Measurements from ENCODE around the gene EPHB2.

The EPHB2 gene

DNA sequence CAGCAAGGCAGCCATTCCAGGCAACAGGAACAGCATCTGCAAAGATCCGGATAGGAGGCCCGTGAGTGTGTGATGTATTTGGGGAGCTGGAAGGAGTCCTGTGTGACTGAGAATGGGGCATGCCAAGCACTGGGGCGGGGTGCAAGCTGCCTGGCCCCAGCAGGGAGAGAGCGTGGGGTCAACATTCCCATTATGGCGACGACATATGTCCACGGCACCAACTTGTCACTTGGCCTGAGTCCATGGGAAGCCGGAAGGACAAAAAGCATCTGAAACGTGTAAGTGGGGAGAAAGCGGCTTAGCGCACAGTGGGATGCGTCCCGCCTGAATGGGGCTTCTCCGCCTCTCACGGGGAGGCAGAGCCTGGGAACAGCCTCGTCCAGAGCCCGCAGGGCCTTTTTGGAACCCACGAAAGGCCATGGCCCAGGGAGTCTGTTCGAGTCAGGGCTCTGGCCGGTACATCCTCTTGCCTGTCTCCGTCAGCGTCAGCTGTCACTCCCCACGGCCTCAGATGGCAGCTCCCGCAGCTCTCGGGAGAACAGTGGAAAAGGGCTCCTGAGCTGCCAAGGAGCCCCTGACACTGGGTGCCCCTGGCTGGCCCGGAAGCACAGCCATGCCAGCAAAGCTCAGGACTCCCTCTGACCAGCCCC lies 12.4 kb downstream of the EPHB2 start:
- no peak for DNase-seq (ENCODE audit: low spot score)

GRCh38 chr1:22727873-22728272 lies 17.2 kb downstream of the EPHB2 start:
- DNase-seq (ENCODE audit: low spot score), result no peak

- no peak for DNase-seq (ENCODE audit: low spot score)
Measured at GRCh38 chr1:22728751-22729399, 18.2 kb downstream of the EPHB2 start.

GRCh38 chr1:22729400-22729773 lies 18.7 kb downstream of the EPHB2 start:
- DNase-seq (ENCODE audit: low spot score), result no peak

- no peak for DNase-seq (ENCODE audit: low spot score)
Measured at GRCh38 chr1:22729912-22730311, 19.3 kb downstream of the EPHB2 start.

- no peak for DNase-seq (ENCODE audit: low spot score)
Measured at GRCh38 chr1:22731924-22732720, 21.5 kb downstream of the EPHB2 start.

DNA sequence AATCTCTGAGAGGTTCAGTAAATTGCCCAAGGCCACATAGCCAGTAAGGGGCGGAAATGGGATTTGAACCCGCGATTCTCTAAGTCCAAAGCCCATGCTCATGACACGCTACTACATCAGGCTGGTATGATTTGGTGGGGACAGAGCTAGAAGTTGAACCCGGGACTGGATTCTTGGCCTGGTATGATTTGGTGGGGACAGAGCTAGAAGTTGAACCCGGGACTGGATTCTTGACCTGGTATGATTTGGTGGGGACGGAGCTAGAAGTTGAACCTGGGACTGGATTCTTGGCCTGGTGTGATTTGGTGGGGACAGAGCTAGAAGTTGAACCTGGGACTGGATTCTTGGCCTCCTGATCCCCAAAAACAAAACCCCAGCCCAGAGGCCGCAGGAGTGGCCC lies 23.0 kb downstream of the EPHB2 start:
- no peak for DNase-seq (ENCODE audit: low spot score)

DNA sequence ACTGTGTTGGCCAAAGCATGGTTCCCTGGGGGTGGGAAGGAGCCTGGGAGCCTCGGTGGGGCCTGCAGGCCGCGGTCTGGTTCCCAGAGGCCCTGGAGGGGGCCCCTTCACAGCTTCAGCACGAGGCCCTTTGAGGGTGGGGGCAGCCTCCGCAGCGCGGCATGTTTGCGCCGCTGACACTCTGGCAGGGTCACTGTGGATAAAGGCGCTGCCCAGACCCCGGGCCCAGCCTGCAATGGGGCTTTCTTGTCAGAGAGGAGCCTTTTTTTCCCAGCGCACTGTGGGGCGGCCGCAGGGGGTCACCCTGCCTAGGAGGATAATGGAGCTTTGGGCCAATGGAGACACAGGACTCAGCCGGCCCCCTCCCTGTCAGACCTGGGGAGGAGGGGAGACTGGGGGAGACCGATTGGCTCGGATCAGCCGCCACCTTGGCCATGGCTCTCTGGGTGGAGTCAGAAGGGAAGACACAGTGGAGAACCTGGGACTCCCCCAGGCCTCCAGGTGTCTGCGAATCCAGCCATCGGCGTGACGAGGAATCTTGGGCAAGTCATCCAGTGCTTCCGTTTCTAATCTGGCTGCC lies 26.0 kb downstream of the EPHB2 start:
- no peak for DNase-seq (ENCODE audit: low spot score)

DNA sequence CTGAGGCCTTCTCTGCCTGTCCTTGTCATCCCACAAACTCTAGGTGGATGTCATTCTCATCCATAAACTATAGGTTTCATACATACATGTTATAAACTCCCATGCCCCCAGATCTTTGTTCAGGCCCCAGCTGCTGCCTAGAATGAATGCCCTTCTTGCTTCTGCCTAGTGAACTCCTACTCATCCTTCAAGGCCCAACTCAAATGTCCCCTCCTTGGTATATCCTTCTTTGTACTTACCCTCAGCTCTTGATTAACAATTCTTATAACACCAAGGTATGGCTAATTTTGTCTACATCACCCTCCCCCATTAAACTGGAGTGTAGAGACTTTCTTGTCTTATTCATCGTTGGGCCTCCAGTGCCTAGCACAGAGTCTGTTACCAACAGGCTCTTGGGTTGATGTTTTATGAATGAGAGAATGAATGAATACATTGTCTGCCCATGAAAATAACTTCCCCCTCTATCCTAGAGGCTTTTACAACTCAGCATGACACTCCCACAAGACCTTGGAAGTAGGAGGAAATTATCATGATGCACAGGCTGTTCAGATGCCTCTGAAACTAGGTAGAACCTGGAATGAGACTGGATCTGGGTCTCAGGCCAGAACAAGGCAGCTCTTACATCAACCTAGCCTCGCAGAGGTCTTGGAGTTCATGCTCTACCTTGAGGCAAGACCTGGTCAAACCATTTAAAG lies 26.9 kb downstream of the EPHB2 start:
- no peak for DNase-seq (ENCODE audit: low spot score)

DNA sequence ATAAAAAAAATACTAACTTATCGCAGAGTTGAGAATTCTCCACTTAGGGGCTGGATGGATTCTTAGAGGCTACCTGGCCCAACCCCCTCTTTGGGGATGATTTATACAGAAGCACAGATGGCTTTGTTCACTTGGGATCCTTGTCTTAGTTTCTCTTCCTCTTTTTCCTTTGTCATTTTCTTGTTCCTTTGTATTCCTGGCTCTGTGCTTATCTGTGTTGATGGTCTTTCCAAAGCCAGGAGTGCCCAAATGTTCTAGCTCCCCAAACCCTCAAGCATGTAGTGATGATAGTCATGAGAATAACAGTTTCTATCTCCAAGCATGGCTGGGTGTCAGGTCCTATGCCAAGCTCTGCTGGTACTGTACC lies 27.4 kb downstream of the EPHB2 start:
- no peak for DNase-seq (ENCODE audit: low spot score)

- no peak for DNase-seq (ENCODE audit: low spot score)
Measured at GRCh38 chr1:22738522-22738921, 27.9 kb downstream of the EPHB2 start.

DNA sequence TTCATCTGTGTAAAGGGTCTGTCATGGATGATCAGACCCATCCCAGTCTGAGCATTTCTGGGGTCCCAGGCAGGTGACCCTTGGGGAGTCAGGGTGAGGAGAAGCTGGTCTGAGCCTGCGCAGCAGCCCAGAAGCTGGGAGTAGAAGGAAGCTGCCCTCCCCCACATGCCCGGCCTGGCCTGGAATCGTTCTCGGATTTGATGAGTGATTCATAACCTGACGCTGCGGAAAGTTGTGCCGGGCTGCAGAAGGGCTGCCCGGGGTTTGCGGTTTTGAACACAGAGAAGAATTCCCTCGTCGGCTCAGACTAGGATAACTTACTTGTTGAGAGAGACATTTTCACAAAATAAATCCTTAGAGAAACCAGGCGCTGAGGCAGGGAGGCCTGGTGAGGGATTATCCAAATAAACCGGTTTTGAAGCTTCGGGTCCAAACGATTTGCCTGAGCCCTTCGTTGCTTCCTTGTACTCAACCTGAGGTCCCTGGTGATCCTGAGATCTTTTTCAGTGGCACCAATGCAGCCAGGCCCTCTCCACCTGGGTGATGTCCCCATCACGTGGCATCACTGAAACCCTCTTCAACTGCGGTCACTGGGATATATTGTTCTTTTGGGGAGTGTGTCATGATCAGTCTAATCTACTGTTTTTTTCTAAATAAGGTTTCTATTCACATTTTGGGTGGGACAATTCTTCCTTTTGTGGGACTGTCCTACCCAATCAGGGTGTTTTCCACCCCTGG lies 29.2 kb downstream of the EPHB2 start:
- no peak for DNase-seq (ENCODE audit: low spot score)

- DNase-seq (ENCODE audit: low spot score), result no peak
Measured at GRCh38 chr1:22741118-22741517, 30.5 kb downstream of the EPHB2 start.

- no peak for DNase-seq (ENCODE audit: low spot score)
Measured at GRCh38 chr1:22745669-22746585, 35.3 kb downstream of the EPHB2 start.

GRCh38 chr1:22747021-22747734 lies 36.5 kb downstream of the EPHB2 start:
- no peak for DNase-seq (ENCODE audit: low spot score)

DNA sequence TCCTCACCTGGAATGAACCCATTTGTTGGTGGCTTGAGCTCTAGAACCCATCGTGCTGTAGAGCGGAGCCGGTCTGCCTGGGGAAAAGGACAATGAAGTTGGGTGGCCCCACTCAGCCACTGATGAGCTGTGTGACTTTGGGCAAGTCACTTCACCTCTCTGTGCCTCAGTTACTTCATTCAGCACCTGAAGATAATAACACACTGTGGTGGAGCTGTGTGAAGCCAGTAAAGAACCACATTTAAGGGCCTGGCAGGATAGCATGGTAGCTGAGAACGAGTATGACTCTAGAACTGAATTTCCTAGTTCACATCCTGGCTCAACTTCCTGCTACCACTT lies 37.1 kb downstream of the EPHB2 start:
- no peak for DNase-seq (ENCODE audit: low spot score)

DNA sequence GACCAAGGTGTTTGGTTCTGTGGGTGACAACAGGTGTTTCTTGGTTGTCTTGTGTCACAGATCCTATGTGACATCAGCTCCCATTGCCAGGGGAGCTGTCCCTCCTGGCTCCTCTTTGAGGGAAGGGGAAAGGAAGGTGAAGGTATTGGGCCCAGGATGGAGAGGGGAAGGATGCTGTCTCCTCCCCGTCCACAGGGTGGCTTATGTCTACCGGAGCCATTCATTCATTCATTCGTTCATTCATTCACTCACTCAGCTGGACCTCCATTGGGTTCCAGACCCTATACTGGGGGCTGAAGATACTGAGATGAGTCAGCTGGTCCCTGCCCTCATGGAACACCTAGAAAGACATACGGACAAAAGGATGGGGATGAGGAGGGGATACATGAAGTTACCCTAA lies 38.9 kb downstream of the EPHB2 start:
- DNase-seq (ENCODE audit: low spot score), result no peak

GRCh38 chr1:22749919-22750684 lies 39.5 kb downstream of the EPHB2 start:
- DNase-seq (ENCODE audit: low spot score), result no peak

DNA sequence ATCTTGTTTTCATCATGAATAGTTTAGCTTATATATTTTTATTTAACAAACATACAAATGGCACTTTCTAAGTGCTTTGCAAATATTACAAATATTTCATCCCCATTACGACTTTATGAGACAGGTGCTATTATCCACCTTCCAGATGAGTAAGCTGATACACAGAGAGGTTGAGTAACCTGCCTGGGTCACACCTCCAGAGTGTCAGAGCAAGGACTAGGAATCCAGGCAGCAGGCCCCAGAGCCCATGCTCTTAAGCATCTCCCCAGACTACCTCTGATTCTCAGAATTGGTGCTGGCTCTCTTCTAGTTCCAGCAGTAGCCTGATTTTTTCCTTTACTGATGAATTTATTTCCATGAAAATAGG lies 40.0 kb downstream of the EPHB2 start:
- no peak for DNase-seq (ENCODE audit: low spot score)
